ENCODE data around the gene LIN7B.

LIN7B gene

DNA sequence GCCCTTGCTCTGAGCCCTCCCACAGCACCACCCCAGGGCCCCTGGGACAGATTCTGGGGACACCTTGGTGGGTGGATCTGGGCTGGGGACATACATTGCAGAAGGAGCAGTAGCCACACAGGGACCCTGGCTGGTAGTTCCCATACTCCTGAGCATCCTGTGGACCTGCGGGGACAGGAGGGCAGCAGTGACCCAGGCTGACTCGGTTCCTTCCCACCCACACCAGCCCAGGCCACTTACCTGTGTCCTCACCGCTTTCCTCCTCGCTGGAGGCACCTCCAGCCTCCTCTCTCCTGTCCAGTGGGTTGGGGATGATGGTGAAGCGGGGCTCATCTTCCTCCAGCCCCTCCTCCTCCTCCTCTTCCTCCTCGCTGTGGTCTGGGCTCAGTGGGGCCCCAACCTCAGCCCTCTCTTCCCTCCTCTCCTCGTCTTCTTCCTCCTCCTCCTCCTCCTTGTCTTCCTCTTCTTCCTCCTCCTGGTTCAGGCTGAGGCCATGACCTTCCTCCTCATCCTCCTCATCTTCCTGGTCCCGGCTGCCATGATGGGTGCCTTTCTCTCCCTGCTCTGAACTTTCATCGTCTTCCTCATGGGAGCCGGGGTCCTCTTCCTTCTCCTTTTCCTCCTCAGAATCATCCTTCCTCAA, 39.1 kb downstream of the LIN7B start:
- TF ChIP-seq, protein P1, sequence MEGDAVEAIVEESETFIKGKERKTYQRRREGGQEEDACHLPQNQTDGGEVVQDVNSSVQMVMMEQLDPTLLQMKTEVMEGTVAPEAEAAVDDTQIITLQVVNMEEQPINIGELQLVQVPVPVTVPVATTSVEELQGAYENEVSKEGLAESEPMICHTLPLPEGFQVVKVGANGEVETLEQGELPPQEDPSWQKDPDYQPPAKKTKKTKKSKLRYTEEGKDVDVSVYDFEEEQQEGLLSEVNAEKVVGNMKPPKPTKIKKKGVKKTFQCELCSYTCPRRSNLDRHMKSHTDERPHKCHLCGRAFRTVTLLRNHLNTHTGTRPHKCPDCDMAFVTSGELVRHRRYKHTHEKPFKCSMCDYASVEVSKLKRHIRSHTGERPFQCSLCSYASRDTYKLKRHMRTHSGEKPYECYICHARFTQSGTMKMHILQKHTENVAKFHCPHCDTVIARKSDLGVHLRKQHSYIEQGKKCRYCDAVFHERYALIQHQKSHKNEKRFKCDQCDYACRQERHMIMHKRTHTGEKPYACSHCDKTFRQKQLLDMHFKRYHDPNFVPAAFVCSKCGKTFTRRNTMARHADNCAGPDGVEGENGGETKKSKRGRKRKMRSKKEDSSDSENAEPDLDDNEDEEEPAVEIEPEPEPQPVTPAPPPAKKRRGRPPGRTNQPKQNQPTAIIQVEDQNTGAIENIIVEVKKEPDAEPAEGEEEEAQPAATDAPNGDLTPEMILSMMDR (IDR thresholded peaks at IDR 0.05; ENCODE audit: insufficient read depth, low read depth, low read length, missing control alignments): no peak
- DNase-seq (ENCODE audit: low read depth): no peak
- H3K4me3 ChIP-seq (ENCODE audit: low read depth, low read length): no peak overlapping the region

DNA sequence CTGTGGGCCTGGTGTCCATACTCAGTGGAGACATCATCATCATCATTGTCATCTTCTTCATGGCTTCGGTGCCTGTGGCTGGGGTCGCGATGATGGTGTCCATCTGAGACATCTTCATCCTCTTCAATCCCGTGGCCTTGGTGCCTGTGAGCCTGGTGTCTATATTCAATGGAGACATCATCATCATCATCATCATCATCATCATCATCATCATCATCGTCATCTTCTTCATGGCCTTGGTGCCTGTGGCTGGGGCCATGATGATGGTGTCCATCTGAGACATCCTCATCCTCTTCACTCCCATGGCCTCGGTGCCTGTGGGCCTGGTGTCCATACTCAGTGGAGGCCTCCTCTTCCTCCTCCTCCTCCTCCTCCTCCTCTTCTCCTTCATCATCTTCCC, 40.1 kb downstream of the LIN7B start:
- TF ChIP-seq, protein P1 (IDR thresholded peaks at IDR 0.05; ENCODE audit: insufficient read depth, low read depth, low read length, missing control alignments): no peak
- H3K4me3 ChIP-seq (ENCODE audit: low read depth, low read length): no peak overlapping the region
- no peak for DNase-seq (ENCODE audit: low read depth)

DNA sequence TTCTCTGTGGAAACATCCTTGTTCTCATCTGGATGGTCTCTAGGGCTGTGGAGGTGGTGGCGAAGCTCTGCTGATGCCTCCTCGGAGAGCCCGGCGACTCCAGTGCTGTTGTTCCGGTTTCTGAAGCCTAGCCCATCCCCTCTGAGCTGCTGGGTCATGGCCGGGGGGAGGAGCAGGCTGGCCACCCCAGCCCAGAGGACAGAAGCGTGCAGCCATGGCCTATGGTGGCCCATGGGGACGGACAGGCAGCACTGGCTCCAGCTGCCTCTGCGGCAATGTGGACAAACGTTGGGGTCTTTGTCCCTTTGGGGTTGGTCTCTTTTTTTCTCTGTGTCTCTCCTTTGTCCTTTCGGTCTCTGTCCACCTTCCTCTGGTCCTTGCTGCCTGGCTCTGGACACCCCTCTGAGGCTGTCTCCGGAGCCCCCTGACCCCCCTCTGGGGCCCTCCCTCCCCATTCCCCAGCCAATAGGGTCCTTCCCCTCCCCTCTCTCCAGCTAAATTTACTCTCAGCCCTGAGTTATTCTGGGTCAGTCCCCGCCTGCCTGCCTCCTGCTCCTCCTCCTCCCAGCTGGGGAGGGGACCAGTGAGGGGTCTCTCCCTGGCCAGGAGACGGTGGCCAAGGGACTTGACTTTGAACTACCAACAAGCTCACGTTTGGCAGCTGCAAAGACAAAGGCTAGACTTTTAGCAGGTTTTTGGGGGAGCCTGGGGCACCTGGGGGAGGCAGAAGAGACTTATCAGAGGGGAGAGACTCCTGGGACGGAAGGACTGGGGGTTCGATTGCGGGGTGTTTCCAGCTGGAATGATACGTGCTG, 41.0 kb downstream of the LIN7B start, which contains the start of gene HRC:
Gene HRC (minus strand): TSS at position 392 of the 815 bp plus-strand sequence. CDS start 159 bp downstream, at position 233.
- TF ChIP-seq, protein P1 (IDR thresholded peaks at IDR 0.05; ENCODE audit: insufficient read depth, low read depth, low read length, missing control alignments): no peak
- H3K4me3 ChIP-seq (ENCODE audit: low read depth, low read length): no peak within 1 kb of the TSS
- no peak for DNase-seq (ENCODE audit: low read depth)

DNA sequence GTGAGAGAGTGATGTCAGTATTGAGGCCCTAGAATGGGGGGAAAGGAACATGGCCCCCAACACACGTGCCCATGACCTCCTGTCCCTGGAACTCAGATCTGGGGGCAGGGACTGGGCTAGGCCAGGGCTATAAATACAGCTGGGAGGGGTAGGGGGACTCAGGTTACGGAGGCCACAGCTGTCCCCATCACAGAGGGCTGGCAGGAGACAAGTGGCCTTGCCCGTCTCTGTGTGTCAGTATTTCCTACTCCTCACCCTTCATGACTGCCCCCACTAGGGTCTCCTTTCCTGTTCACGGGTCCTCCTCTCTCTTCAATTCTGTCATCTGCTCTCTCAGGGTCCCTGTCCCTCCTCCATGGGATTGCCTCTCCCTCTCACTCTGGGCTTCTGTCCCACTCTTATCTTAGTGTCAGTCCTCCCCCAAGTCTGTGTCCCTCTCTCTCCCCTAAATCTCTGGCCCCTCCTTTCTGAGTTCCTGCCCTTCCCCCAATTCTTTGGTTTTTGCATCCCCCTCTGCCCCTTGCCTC, 41.7 kb downstream of the LIN7B start:
- DNase-seq (ENCODE audit: low read depth): no peak
- TF ChIP-seq, protein P1 (IDR thresholded peaks at IDR 0.05; ENCODE audit: insufficient read depth, low read depth, low read length, missing control alignments): no peak
- no peak overlapping the region for H3K4me3 ChIP-seq (ENCODE audit: low read depth, low read length)

DNA sequence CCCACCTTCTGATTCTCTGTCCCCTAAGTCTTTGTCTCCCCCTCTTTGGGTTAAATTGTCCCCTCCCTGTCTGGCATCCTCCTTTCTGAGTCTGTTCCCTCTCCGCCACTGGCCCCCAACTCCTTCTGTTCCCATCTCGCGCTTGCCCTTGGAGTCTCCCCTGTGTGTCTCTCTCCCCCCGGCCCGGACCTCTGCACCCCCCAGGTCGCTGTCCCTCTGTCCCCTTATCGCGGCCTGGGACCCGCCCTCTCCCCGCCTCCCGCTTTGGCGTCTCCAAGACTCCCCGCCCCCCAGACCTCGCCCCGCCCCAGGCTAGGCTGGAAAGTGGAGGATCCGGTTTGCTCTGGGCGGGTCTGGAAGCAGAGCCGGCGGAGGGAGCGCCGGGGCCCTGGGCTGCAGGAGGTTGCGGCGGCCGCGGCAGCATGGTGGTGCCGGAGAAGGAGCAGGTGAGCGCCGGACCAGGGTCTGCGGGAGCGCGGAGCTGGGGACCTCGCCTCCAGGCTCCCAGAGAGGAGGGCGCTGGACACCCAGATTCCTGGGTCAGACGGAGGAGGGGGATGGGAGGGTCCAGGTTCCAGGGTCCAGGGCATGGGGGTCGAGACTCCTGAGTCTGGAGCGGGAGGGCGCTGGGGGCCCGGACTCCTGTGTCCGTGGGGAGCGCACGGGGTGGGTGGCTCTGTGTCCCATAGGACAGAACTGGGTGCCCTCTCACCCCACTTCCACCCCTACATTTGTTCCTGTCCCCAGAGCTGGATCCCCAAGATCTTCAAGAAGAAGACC, 43.5 kb downstream of the LIN7B start, which contains the start of gene TRPM4:
Gene TRPM4 (plus strand): TSS at position 348 of the 780 bp plus-strand sequence. CDS start 75 bp downstream, at position 423.
- TF ChIP-seq, protein P1 (IDR thresholded peaks at IDR 0.05; ENCODE audit: insufficient read depth, low read depth, low read length, missing control alignments): no peak
- DNase-seq (ENCODE audit: low read depth): no peak
- H3K4me3 ChIP-seq (ENCODE audit: low read depth, low read length): no peak within 1 kb of the TSS

DNA sequence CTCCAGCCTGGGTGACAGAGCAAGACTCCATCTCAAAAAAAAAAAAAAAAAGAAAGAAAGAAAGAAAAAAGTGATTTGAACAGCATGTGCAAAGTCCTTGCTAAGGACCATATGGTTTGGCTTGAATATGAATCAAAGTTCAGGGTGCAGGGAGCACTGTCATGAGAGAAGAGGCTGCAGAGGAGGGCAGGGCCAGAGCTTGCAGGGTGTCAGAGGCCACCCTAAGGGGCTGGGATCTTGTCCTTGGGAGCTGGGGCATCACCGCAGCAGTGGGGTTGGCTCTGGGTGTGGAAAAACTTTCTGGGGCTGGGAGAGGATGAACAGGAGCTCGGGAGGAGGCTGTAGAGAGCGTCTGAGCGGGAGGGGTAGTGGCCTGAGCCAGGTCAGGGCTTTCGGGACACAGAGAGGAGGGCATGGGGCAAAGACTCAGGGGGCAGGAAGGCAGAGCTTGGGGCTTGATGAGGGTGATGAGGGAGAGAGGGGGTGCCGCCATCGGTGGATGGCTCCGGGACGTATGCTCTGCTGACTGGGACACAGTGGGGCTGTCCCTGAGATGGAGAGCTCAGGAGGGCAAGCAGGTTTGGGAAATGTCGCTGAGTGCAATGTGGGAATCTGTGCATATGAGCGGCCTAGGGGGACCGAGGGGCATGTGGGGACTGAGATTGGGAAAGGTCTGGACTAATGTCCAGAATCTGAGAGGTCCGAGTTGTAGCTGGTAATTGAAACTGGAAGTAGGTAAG, 46.5 kb downstream of the LIN7B start:
- no peak overlapping the region for H3K4me3 ChIP-seq (ENCODE audit: low read depth, low read length)
- TF ChIP-seq, protein P1 (IDR thresholded peaks at IDR 0.05; ENCODE audit: insufficient read depth, low read depth, low read length, missing control alignments): no peak
- no peak for DNase-seq (ENCODE audit: low read depth)
